Tibial nerve (tissue), 4 donors: ENCODE measurements around the gene DYNC1I1. TPM values are rescaled to one million over a fixed set of nuclear protein-coding genes. Genes with fewer than 3 reads are reported as not detected.

Source experiments
- DNase-seq, 2 donors: peaks; one replicate each; pipeline ENCODE4 v3.0.0-alpha.2; 2019; ENCODE audit warnings: low spot score in 2 of 2
- H3K27ac ChIP-seq, 4 donors: fragments of 200-600 bp; sonication (generic) in 3 of 4; one replicate each; pipeline ENCODE4 v1.5.1; 2017 to 2019; ENCODE audit warnings: mild to moderate bottlenecking in 1 of 4
- H3K27me3 ChIP-seq, 2 donors: fragments of 200-600 bp; sonication (generic) in 1 of 2; one replicate each; pipeline versions ENCODE4 v1.5.1 to v1.6.0; 2017 to 2019
- H3K36me3 ChIP-seq, 3 donors: fragments of 200-600 bp; sonication (generic); one replicate each; pipeline ENCODE4 v1.5.1; 2018 to 2019
- H3K4me1 ChIP-seq, 4 donors: fragments of 200-600 bp; sonication (generic) in 3 of 4; one replicate each; pipeline ENCODE4 v1.5.1; 2017 to 2019
- H3K4me3 ChIP-seq, 4 donors: fragments of 200-600 bp; sonication (generic) in 3 of 4; one replicate each; pipeline ENCODE4 v1.5.1; 2017 to 2019; ENCODE audit warnings: mild to moderate bottlenecking in 1 of 4, moderate library complexity in 1 of 4
- H3K9me3 ChIP-seq, 4 donors: fragments of 200-600 bp; sonication (generic) in 3 of 4; one replicate each; pipeline ENCODE4 v1.5.1; 2017 to 2019
- EP300 ChIP-seq, 2 donors: sonication (generic); formaldehyde crosslinking; IDR thresholded peaks; one replicate each; pipeline ENCODE4 v1.6.1; 2017; ENCODE audit warnings: antibody characterized with exemption in 2 of 2, mild to moderate bottlenecking in 1 of 2
- POLR2A ChIP-seq, 2 donors: fragments of 450-650 bp; IDR thresholded peaks; one replicate each; pipeline ENCODE4 v1.6.1; 2017; ENCODE audit warnings: antibody characterized with exemption in 2 of 2, mild to moderate bottlenecking in 2 of 2, moderate library complexity in 2 of 2
- WGBS, 2 donors: methylation state at CpG; one replicate each; pipeline ENCODE4 v1.1.5; 2018; 5-methylcytosine and 5-hydroxymethylcytosine counted together
- total RNA-seq, 4 donors: library from RNA; depleted of rRNA; stranded (reverse); fragments of >200 nt; gene quantifications; one replicate each; pipeline ENCODE4 v1.1.0, GENCODE V29; 2016
- TF ChIP-seq, protein P1 (sequence below), 5 experiments: fragments of 200-600 bp in 3 of 5; fragments of 450-650 bp in 2 of 5; sonication (generic) in 3 of 5; IDR thresholded peaks; one replicate each; pipeline ENCODE4 v1.5.1; 2016 to 2019; ENCODE audit warnings: antibody characterized with exemption in 5 of 5, mild to moderate bottlenecking in 3 of 5, moderate library complexity in 2 of 5

Gene DYNC1I1
- total RNA-seq, 4 donors from 2014 or later = 5.5 to 12.0 (median 9.8) TPM

GRCh38 chr7:95915731-95916130, 143.4 kb downstream of the DYNC1I1 start:
- Histone ChIP-seq H3K27ac (no peak overlapping the region), H3K27me3 (no peaks in the 10 kb centered on the region)

DNA sequence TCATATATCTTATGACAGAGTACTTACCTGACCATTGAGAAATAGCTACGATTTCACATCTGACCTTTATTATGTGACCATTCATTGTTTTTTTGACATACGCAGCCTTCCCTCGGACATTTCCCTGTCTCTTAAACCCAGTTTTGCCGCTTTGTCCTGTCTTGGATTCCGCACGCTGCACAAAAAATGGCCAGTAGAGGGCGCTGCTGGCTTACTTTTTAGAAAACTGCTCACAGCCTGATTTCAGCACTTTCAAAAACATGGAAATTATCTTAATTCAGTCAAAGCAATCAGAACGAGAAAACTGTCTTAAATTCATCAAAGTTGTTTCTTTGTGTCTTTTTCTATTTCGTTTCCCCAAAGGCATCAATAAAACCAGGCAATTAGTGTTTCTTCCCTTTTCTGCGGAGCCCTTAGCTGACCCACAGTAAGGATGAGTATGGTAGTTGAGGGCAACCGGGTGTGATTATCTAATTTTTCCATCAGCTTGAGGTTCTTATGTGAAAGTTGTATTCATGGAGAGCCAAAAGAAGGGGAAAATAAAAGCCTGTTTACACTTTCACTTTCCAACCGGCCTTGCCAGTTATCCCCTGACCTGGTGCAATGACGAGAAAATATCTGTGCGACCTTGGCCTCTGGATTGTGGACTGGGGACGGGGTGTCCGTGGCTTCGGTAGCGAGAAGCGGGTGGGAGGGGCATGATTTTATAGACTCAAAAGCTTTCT, 144.4 kb downstream of the DYNC1I1 start:
- Histone ChIP-seq H3K9me3 (no peaks in the 10 kb centered on the region), H3K4me3 (peak overlapping the region in 2 of 4 donors; percentile 10 to 33), H3K27ac (no peak overlapping the region), H3K27me3 (no peaks in the 10 kb centered on the region), H3K4me1 (peaks cover 0 to 12% (median 0%) of the 10 kb centered on the region in 4 donors), H3K36me3 (no peaks in the 10 kb centered on the region)
- TF ChIP-seq, protein P1, sequence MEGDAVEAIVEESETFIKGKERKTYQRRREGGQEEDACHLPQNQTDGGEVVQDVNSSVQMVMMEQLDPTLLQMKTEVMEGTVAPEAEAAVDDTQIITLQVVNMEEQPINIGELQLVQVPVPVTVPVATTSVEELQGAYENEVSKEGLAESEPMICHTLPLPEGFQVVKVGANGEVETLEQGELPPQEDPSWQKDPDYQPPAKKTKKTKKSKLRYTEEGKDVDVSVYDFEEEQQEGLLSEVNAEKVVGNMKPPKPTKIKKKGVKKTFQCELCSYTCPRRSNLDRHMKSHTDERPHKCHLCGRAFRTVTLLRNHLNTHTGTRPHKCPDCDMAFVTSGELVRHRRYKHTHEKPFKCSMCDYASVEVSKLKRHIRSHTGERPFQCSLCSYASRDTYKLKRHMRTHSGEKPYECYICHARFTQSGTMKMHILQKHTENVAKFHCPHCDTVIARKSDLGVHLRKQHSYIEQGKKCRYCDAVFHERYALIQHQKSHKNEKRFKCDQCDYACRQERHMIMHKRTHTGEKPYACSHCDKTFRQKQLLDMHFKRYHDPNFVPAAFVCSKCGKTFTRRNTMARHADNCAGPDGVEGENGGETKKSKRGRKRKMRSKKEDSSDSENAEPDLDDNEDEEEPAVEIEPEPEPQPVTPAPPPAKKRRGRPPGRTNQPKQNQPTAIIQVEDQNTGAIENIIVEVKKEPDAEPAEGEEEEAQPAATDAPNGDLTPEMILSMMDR (IDR thresholded peaks at IDR 0.05) = peak; percentile 76 to 91 (median 84)
- TF ChIP-seq POLR2A (IDR thresholded peaks at IDR 0.05) = no peak
- 17 to 29% methylated on average over 19 of the region's 19 CpGs for WGBS, 2 donors
- peak; percentile 87 to 97 for DNase-seq

More at GRCh38 chr7:95915731-95916130, 143.4 kb downstream of the DYNC1I1 start:
- Histone ChIP-seq H3K36me3 (no peaks in the 10 kb centered on the region), H3K4me3 (peak overlapping the region in 1 of 4 donors; percentile 3), H3K9me3 (no peaks in the 10 kb centered on the region), H3K4me1 (peaks cover 0 to 12% (median 0%) of the 10 kb centered on the region in 4 donors)
- WGBS, 2 donors = 74 to 81% methylated on average over 3 of the region's 3 CpGs
- TF ChIP-seq, protein P1 (IDR thresholded peaks at IDR 0.05) = no peak
- TF ChIP-seq POLR2A (IDR thresholded peaks at IDR 0.05) = no peak
- no peak for TF ChIP-seq EP300 (IDR thresholded peaks at IDR 0.05)
- no peak for DNase-seq

DNA sequence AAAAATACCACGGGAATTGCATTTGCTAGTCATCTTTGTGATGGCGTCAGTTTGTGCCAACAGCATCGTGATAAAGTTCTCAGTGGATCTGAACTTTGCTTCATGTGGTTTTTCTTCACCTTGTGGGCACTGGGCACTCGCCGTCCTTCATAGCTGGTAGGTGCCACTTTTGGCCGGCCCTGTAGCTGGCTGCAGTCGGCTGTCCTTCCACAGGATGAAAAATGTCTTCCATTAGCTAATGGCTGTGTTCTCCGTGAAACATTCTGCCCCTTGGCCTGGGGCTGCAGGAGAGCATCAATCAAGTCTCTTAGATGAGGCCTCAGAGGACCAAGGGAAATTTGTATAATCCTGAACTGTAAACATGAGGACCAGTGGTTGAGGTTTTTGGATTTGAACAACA, 145.3 kb downstream of the DYNC1I1 start:
- Histone ChIP-seq H3K27me3 (no peaks in the 10 kb centered on the region), H3K27ac (no peak overlapping the region), H3K4me1 (peaks cover 0 to 12% (median 0%) of the 10 kb centered on the region in 4 donors), H3K4me3 (no peak overlapping the region), H3K36me3 (no peaks in the 10 kb centered on the region), H3K9me3 (no peaks in the 10 kb centered on the region)
- TF ChIP-seq POLR2A (IDR thresholded peaks at IDR 0.05) (no peak), EP300 (IDR thresholded peaks at IDR 0.05) (no peak)
- TF ChIP-seq, protein P1 (IDR thresholded peaks at IDR 0.05) = no peak
- no peak for DNase-seq
- WGBS, 2 donors = 79 to 85% methylated on average over 8 of the region's 8 CpGs

- no peaks in the 10 kb centered on the region for H3K27me3 ChIP-seq
- H3K27ac ChIP-seq = no peak overlapping the region
- H3K36me3 ChIP-seq = no peaks in the 10 kb centered on the region
- H3K9me3 ChIP-seq = no peaks in the 10 kb centered on the region
- TF ChIP-seq POLR2A (IDR thresholded peaks at IDR 0.05) (no peak), EP300 (IDR thresholded peaks at IDR 0.05) (no peak)
- TF ChIP-seq, protein P1 (IDR thresholded peaks at IDR 0.05) = peak in 2 of 5 experiments; percentile 8 to 16
- no peak overlapping the region for H3K4me3 ChIP-seq
- DNase-seq = no peak
- WGBS, 2 donors = 79 to 85% methylated on average over 2 of the region's 2 CpGs
- peaks cover 0 to 12% (median 0%) of the 10 kb centered on the region in 4 donors for H3K4me1 ChIP-seq
Observed at GRCh38 chr7:95919556-95919955, 147.2 kb downstream of the DYNC1I1 start.

- TF ChIP-seq POLR2A (IDR thresholded peaks at IDR 0.05) = no peak
- H3K27ac ChIP-seq = no peak overlapping the region
- DNase-seq = no peak
- H3K4me1 ChIP-seq = peaks cover 0 to 9% (median 0%) of the 10 kb centered on the region in 4 donors
- H3K9me3 ChIP-seq = no peaks in the 10 kb centered on the region
- WGBS, 2 donors = 45 to 54% methylated on average over 3 of the region's 3 CpGs
- H3K36me3 ChIP-seq = no peaks in the 10 kb centered on the region
- no peaks in the 10 kb centered on the region for H3K27me3 ChIP-seq
- no peak overlapping the region for H3K4me3 ChIP-seq
Observed at GRCh38 chr7:95921543-95921942, 149.2 kb downstream of the DYNC1I1 start.
